Activated CD8-positive, alpha-beta T cell treated with anti-CD3 and anti-CD28 coated beads for 36 hours (primary cell): ENCODE results near the gene PARD3. TPM values are rescaled to one million over a fixed set of nuclear protein-coding genes. Genes with fewer than 3 reads are reported as not detected.

Experiments
- ATAC-seq: fragments of 200-7000 bp; cut with Tn5 transposase; one replicate; pipeline ENCODE4 v1.10.0; 2021; ENCODE audit warnings: mild to moderate bottlenecking, moderate library complexity
- CTCF ChIA-PET: fragments of 350-600 bp; sonication (Branson Sonifier 250); formaldehyde crosslinking; loops from one replicate; lab custom pipeline; 2021; ENCODE audit warnings: antibody characterized with exemption; lab: Charles Lee
- POLR2A ChIA-PET: fragments of 350-600 bp; sonication (Branson Sonifier 250); formaldehyde crosslinking; loops from one replicate; lab custom pipeline; 2021; ENCODE audit warnings: antibody characterized with exemption; lab: Charles Lee
- DNase-seq: peaks from one replicate; pipeline ENCODE4 v3.0.0-alpha.2; 2020
- H3K27ac Mint-ChIP-seq: one replicate; pipeline ENCODE4 v1.8.0; 2021; ENCODE audit warnings: mild to moderate bottlenecking, mixed read lengths
- H3K27me3 Mint-ChIP-seq: one replicate; pipeline ENCODE4 v1.8.0; 2021; ENCODE audit warnings: mixed read lengths
- H3K36me3 Mint-ChIP-seq: one replicate; pipeline ENCODE4 v1.8.0; 2021; ENCODE audit warnings: low read depth, mixed read lengths
- H3K4me1 Mint-ChIP-seq: one replicate; pipeline ENCODE4 v1.8.0; 2021; ENCODE audit warnings: low read depth, mixed read lengths
- H3K4me3 Mint-ChIP-seq: one replicate; pipeline ENCODE4 v1.8.0; 2021; ENCODE audit warnings: mild to moderate bottlenecking, moderate library complexity, mixed read lengths
- H3K9me3 Mint-ChIP-seq: one replicate; pipeline ENCODE4 v1.8.0; 2021; ENCODE audit warnings: mixed read lengths
- intact Hi-C: fragments of 100-400 bp; cut with micrococcal nuclease; formaldehyde crosslinking; loops from one replicate; pipeline ENCODE4 v1.10.0; 2022
- total RNA-seq, 2 experiments: library from RNA; stranded (reverse); gene quantifications; one replicate each; pipeline ENCODE4 v1.2.3, GENCODE V29; 2021
- TF ChIP-seq, protein P1 (sequence below): fragments of 200-600 bp; IDR thresholded peaks from one replicate; pipeline ENCODE4 v1.8.0; 2022; ENCODE audit warnings: antibody characterized with exemption, mild to moderate bottlenecking

Gene PARD3
- total RNA-seq, 2 experiments from 2014 or later = 1.6 to 2.0 TPM

DNA sequence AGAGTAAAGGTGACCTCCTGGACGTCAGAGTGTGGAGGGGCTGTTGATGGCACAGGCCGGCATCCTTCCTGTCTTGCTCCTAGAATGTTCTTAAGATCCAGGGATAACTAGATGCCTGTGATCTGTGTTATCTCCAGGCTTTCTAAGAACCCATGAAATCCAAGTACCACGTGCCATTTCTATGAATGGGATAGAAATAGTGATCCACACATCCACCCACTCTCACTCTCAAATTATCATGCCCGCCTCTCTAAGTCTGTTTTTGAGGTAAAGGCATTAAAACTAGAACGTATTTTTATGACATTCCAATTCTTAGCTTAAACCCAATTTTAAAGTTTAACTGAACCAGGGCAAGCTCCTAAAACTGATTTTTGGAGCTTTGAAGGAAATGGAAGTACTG, 622.5 kb downstream of the PARD3 start:
- no peaks in the 10 kb centered on the region for H3K9me3 Mint-ChIP-seq

DNA sequence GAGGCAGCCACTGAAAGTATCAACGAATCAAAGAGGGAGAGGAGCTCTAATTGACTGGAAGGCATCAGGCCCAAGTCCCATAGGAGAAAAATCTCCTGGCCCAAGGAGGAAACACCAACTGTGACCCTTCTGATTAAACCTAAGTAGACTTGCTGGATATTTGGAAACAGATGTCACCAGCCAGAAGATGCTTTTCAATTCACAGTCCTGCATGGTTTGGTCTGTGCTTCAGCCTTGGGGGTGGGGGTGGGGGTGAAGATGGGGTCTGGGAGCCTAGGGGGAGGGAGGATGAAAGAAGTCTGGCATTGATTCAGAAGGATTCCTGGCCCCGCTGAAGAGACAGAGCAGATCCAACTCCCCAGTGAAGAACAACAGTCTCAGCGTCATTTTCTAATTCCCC, 623.7 kb downstream of the PARD3 start:
- Mint-ChIP-seq H3K27ac (no peak overlapping the region), H3K27me3 (peaks cover 2% of the 10 kb centered on the region), H3K4me3 (no peak overlapping the region), H3K9me3 (no peaks in the 10 kb centered on the region), H3K4me1 (no peaks in the 10 kb centered on the region), H3K36me3 (no peaks in the 10 kb centered on the region)
- TF ChIP-seq, protein P1, sequence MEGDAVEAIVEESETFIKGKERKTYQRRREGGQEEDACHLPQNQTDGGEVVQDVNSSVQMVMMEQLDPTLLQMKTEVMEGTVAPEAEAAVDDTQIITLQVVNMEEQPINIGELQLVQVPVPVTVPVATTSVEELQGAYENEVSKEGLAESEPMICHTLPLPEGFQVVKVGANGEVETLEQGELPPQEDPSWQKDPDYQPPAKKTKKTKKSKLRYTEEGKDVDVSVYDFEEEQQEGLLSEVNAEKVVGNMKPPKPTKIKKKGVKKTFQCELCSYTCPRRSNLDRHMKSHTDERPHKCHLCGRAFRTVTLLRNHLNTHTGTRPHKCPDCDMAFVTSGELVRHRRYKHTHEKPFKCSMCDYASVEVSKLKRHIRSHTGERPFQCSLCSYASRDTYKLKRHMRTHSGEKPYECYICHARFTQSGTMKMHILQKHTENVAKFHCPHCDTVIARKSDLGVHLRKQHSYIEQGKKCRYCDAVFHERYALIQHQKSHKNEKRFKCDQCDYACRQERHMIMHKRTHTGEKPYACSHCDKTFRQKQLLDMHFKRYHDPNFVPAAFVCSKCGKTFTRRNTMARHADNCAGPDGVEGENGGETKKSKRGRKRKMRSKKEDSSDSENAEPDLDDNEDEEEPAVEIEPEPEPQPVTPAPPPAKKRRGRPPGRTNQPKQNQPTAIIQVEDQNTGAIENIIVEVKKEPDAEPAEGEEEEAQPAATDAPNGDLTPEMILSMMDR = no peak
- DNase-seq (no peak), ATAC-seq (no peak)
- POLR2A ChIA-PET = no interaction called here
- CTCF ChIA-PET = no interaction called here
- intact Hi-C loops = no loop called here

More for the DNA sequence above, 622.5 kb downstream of the PARD3 start:
- ATAC-seq (no peak), DNase-seq (no peak)
- H3K27ac Mint-ChIP-seq = no peak overlapping the region
- TF ChIP-seq, protein P1 = no peak
- no peaks in the 10 kb centered on the region for H3K4me1 Mint-ChIP-seq
- H3K4me3 Mint-ChIP-seq = no peak overlapping the region
- intact Hi-C loops = no loop called here
- H3K36me3 Mint-ChIP-seq = no peaks in the 10 kb centered on the region
- CTCF ChIA-PET = no interaction called here
- POLR2A ChIA-PET = no interaction called here
- peaks cover 2% of the 10 kb centered on the region for H3K27me3 Mint-ChIP-seq

DNA sequence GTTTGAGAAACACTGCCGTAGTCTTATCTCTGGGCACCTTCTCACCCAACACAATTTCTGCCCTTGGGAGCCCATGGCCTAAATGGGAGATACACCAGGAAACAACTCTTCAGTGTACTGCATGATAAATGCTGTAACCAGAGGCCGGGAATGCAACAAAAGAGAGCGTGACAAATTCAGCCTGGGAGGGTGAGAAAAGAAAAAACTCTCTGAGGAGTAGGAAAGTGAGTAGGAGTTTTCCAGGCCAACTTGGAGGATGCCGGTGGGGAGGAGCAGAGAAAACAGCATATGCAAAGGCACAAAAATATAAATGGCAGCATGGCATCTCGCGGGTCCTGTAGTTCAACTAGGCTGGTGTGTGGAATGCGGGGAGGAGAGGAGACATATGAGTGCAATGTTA, 624.5 kb downstream of the PARD3 start:
- CTCF ChIA-PET = no interaction called here
- ATAC-seq (no peak), DNase-seq (no peak)
- intact Hi-C loops = no loop called here
- H3K27me3 Mint-ChIP-seq = no peaks in the 10 kb centered on the region
- H3K36me3 Mint-ChIP-seq = no peaks in the 10 kb centered on the region
- no peak overlapping the region for H3K4me3 Mint-ChIP-seq
- H3K9me3 Mint-ChIP-seq = no peaks in the 10 kb centered on the region
- no peak overlapping the region for H3K27ac Mint-ChIP-seq
- H3K4me1 Mint-ChIP-seq = no peaks in the 10 kb centered on the region
- TF ChIP-seq, protein P1 = no peak
- POLR2A ChIA-PET = no interaction called here

- Mint-ChIP-seq H3K36me3 (no peaks in the 10 kb centered on the region), H3K9me3 (no peaks in the 10 kb centered on the region), H3K4me3 (no peak overlapping the region), H3K27ac (no peak overlapping the region), H3K27me3 (no peaks in the 10 kb centered on the region), H3K4me1 (no peaks in the 10 kb centered on the region)
- ChIA-PET CTCF (no interaction called here), POLR2A (no interaction called here)
- ATAC-seq (no peak), DNase-seq (no peak)
- intact Hi-C loops = no loop called here
- TF ChIP-seq, protein P1 = no peak
These were observed 625.3 kb downstream of the PARD3 start for GRCh38 chr10:34189830-34190229.

- no peaks in the 10 kb centered on the region for H3K4me1 Mint-ChIP-seq
- ATAC-seq (no peak), DNase-seq (no peak)
- no peak overlapping the region for H3K27ac Mint-ChIP-seq
- H3K36me3 Mint-ChIP-seq = no peaks in the 10 kb centered on the region
- H3K27me3 Mint-ChIP-seq = no peaks in the 10 kb centered on the region
- TF ChIP-seq, protein P1 = no peak
- CTCF ChIA-PET = no interaction called here
- intact Hi-C loops = no loop called here
- no peak overlapping the region for H3K4me3 Mint-ChIP-seq
- H3K9me3 Mint-ChIP-seq = no peaks in the 10 kb centered on the region
- POLR2A ChIA-PET = no interaction called here
These were observed 626.9 kb downstream of the PARD3 start for GRCh38 chr10:34188221-34188620.
